ENCODE measurements around the gene IVNS1ABP. TPM values are rescaled to one million over a fixed set of nuclear protein-coding genes. Genes with fewer than 3 reads are reported as not detected.
A peak's percentile ranks its signal among the peaks of the same experiment; 100 is the strongest.

Gene IVNS1ABP
- total and polyA plus RNA-seq, 2 of the 13 experiments (the other 11 are each of a cell fraction or from before 2014, with no cell fraction given): 49.1 to 51.7 TPM

DNA sequence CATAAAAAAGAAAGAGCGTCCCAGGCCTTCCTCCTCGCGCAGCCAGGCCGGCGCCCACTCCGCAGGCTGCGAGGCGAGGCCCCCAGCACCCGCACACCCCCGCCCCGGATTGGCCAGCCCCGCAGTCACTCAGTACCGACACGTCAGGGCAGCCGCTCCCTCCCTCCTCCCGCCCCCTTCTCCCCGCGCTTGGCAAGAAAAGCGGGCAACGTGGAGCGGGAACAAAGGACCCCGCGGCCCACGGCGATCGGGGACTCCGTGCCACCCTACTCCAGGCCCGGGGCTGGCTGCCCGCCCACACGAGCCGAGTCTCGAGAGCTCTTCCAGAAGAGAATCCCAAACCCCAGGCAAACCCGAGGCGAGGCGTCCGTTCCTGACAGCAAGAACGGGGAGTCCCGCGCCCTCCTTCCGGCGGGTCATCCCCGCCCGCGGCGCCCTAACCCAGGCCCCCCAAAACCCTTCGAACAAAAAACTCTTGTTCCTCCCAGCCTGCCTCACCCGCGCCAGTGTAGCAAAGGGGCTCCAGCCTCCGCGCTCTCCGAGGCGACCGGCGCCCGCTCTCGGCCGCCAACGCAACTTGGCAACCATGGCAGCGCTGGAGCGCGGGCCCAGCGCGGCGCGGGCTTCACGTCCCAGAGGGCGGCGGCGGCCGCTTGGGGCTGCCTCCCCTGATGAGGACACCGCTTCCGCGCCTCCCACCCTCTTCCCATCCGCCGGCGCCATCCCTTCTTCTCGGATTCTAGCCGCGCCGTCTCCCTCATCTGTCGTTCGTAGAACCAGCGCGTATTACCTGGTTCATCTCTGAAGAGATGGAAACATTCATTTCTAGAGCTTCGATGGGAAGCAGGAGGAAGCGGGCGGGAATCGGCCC is 645 bp downstream of the IVNS1ABP start (continued):
- TF ChIP-seq, protein P1, sequence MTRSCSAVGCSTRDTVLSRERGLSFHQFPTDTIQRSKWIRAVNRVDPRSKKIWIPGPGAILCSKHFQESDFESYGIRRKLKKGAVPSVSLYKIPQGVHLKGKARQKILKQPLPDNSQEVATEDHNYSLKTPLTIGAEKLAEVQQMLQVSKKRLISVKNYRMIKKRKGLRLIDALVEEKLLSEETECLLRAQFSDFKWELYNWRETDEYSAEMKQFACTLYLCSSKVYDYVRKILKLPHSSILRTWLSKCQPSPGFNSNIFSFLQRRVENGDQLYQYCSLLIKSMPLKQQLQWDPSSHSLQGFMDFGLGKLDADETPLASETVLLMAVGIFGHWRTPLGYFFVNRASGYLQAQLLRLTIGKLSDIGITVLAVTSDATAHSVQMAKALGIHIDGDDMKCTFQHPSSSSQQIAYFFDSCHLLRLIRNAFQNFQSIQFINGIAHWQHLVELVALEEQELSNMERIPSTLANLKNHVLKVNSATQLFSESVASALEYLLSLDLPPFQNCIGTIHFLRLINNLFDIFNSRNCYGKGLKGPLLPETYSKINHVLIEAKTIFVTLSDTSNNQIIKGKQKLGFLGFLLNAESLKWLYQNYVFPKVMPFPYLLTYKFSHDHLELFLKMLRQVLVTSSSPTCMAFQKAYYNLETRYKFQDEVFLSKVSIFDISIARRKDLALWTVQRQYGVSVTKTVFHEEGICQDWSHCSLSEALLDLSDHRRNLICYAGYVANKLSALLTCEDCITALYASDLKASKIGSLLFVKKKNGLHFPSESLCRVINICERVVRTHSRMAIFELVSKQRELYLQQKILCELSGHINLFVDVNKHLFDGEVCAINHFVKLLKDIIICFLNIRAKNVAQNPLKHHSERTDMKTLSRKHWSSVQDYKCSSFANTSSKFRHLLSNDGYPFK (CRISPR knock-in tag; IDR thresholded peaks at IDR 0.05; ENCODE audit: borderline replicate concordance): no peak; the same call in 1 of the 2 replicates
- TF ChIP-seq, protein P2, sequence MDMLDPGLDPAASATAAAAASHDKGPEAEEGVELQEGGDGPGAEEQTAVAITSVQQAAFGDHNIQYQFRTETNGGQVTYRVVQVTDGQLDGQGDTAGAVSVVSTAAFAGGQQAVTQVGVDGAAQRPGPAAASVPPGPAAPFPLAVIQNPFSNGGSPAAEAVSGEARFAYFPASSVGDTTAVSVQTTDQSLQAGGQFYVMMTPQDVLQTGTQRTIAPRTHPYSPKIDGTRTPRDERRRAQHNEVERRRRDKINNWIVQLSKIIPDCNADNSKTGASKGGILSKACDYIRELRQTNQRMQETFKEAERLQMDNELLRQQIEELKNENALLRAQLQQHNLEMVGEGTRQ (IDR thresholded peaks at IDR 0.05; ENCODE audit: low read depth, low read length): no peak
- TF ChIP-seq, protein P2 (CRISPR knock-in tag; IDR thresholded peaks at IDR 0.05; ENCODE audit: borderline replicate concordance): no peak
- no peak for TF ChIP-seq ZFP82 (CRISPR knock-in tag; IDR thresholded peaks at IDR 0.05; ENCODE audit: borderline replicate concordance)
- no peak for TF ChIP-seq NONO (IDR thresholded peaks at IDR 0.05)
- peak; percentile 19; the same call in 1 of the 2 replicates for TF ChIP-seq NONO (CRISPR knock-in tag; conservative IDR thresholded peaks at IDR 0.05)
- no peak for TF ChIP-seq ZNF24 (IDR thresholded peaks at IDR 0.05)
- TF ChIP-seq DZIP1 (CRISPR knock-in tag; IDR thresholded peaks at IDR 0.05): 0 out of 2 replicates have a peak, but pooled peaks have one; percentile 47
- TF ChIP-seq TMF1 (CRISPR knock-in tag; IDR thresholded peaks at IDR 0.05; ENCODE audit: low read depth): no peak; the same call in 1 of the 2 replicates
- no peak for TF ChIP-seq ZNF639 (CRISPR knock-in tag; conservative IDR thresholded peaks at IDR 0.05)
- TF ChIP-seq FOXP4 (CRISPR knock-in tag; IDR thresholded peaks at IDR 0.05): no peak
- TF ChIP-seq HOXA3 (CRISPR knock-in tag; IDR thresholded peaks at IDR 0.05): 0 out of 2 replicates have a peak, but pooled peaks have one; percentile 1
- no peak for TF ChIP-seq MLX (CRISPR knock-in tag; IDR thresholded peaks at IDR 0.05)
- no peak for TF ChIP-seq ZNF562 (CRISPR knock-in tag; IDR thresholded peaks at IDR 0.05; ENCODE audit: borderline replicate concordance)
- no peak for TF ChIP-seq U2AF2 (IDR thresholded peaks at IDR 0.05; ENCODE audit: low read depth, low read length)
- no peak for TF ChIP-seq ZNF530 (CRISPR knock-in tag; IDR thresholded peaks at IDR 0.05; ENCODE audit: low read depth)

Data from HepG2 (cell line).